Coronary artery (tissue), 2 donors: ENCODE measurements around the gene TSPAN4.

Experiments used
- DNase-seq: peaks from one replicate; pipeline ENCODE4 v3.0.0-alpha.2; 2017; ENCODE audit warnings: low spot score
- H3K27ac ChIP-seq, 2 donors: fragments of 200-600 bp; sonication (generic); one replicate each; pipeline ENCODE4 v1.5.1; 2016 to 2019
- H3K4me3 ChIP-seq: fragments of 200-600 bp; sonication (generic); 2 replicates; pipeline ENCODE4 v1.5.1; 2016; ENCODE audit warnings: mild to moderate bottlenecking, moderate library complexity
- TF ChIP-seq, protein P1 (sequence below): fragments of 200-600 bp; sonication (generic); IDR thresholded peaks from one replicate; pipeline ENCODE4 v1.5.1; 2019; ENCODE audit warnings: antibody characterized with exemption

Gene TSPAN4

DNA sequence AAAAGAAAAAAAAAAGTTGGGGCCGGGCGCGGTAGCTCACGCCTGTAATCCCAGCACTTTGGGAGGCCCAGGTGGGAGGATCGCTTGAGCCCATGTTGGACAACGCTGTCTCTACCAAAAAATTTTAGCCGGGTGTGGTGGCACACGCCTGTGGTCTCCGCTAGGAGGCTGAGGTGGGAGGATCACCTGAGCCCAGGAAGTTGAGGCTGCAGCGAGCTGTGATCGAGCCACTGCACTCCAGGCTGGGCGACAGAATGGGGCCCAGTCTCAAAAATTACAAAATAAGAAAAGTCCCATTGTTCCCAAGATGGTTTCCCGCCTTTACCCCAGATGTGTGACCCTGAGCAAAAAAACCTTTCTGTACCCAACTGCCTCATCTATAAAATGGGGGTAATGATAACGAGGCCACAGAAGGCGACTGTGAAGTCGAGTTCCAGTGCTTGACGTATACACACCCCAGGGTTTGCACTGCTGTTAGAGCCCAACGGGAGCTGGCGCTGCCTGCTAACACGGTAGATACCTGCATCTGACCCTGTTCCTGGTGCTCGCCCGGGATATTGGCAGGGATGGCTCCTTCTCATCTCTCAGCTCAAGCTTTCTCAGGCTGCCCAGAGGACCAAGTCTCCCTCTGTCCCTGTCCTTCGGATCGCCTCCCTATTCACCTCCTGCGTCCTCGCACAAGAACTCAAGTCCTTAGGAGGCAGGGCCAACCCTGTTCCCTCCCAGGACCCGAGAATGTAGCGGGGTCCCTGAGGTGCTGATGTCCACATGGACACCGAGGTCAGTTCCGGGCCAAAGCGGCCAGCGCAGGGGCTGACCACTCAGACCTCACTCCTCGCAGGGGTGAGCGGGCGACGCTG is 34.0 kb upstream of the TSPAN4 start:
- Histone ChIP-seq H3K4me3 (peak overlapping the region; percentile 93), H3K27ac (peak overlapping the region; percentile 94 to 97)
- TF ChIP-seq, protein P1, sequence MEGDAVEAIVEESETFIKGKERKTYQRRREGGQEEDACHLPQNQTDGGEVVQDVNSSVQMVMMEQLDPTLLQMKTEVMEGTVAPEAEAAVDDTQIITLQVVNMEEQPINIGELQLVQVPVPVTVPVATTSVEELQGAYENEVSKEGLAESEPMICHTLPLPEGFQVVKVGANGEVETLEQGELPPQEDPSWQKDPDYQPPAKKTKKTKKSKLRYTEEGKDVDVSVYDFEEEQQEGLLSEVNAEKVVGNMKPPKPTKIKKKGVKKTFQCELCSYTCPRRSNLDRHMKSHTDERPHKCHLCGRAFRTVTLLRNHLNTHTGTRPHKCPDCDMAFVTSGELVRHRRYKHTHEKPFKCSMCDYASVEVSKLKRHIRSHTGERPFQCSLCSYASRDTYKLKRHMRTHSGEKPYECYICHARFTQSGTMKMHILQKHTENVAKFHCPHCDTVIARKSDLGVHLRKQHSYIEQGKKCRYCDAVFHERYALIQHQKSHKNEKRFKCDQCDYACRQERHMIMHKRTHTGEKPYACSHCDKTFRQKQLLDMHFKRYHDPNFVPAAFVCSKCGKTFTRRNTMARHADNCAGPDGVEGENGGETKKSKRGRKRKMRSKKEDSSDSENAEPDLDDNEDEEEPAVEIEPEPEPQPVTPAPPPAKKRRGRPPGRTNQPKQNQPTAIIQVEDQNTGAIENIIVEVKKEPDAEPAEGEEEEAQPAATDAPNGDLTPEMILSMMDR, result no peak
- no peak for DNase-seq

DNA sequence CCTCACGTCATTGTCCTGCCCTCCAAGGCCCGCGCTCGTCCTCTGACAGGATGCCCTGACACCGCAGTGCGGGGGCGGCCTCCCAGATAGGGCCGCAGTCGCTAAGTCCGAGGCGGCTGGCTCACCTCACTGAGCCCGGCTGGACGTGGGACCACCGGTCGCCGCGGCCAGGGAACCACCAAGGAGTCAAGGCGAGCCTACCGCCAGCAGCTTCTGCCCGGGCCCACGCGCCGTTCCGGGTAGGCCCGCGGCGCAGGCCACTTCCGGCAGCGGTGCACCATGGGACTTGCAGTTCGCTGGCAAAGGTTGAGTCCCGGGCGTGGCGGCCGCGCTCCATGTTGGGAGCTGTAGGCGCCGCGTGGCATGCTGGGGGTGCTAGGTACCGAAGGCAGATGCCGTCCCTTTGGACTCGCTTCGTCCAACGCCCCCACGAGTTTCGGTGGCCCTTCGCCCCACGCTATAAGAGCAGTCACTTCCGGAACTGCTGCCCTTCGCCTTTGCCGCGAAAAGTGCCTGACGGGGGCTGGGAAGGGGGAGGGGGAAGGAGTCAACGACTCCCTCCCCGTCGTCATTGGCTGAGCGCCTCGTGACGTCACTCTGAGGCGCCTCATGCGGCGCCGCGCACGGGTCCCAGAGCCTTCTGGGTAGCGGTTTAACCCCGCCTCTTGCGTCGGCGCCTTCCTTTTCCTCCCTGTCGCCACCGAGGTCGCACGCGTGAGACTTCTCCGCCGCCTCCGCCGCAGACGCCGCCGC is 33.2 kb upstream of the TSPAN4 start, which contains the start of gene RPLP2:
RPLP2 (plus strand) TSS at position 681 of the 753 bp plus-strand sequence. CDS start 268 bp downstream, outside the sequence.
- TF ChIP-seq, protein P1, result no peak
- Histone ChIP-seq H3K27ac (peak within 1 kb of the TSS; percentile 94 to 97), H3K4me3 (peak within 1 kb of the TSS; percentile 93)
- DNase-seq, result peak; percentile 99

DNA sequence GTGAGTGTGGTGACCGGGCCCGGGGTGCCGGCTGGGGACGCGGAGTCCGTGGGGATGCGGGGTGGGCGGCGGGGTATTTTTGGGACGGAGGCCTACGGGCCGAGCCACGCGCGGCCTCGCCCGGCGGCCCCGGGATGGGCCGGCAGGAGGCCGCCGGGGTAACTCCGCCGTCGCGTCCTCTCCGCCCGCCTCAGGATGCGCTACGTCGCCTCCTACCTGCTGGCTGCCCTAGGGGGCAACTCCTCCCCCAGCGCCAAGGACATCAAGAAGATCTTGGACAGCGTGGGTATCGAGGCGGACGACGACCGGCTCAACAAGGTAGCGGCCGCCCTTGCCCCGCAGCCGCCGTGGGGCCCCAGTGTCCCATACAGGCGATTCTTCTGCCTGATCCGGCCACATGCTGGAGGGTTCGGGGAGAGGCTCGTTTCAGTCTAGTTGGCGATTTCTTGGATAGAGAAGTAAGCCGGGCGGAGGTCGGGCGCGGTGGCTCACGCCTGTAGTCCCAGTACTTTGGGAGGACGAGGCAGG is 32.5 kb upstream of the TSPAN4 start:
- H3K27ac ChIP-seq, result peak overlapping the region; percentile 94 to 97
- TF ChIP-seq, protein P1, result no peak
- no peak for DNase-seq
- H3K4me3 ChIP-seq, result peak overlapping the region; percentile 93

DNA sequence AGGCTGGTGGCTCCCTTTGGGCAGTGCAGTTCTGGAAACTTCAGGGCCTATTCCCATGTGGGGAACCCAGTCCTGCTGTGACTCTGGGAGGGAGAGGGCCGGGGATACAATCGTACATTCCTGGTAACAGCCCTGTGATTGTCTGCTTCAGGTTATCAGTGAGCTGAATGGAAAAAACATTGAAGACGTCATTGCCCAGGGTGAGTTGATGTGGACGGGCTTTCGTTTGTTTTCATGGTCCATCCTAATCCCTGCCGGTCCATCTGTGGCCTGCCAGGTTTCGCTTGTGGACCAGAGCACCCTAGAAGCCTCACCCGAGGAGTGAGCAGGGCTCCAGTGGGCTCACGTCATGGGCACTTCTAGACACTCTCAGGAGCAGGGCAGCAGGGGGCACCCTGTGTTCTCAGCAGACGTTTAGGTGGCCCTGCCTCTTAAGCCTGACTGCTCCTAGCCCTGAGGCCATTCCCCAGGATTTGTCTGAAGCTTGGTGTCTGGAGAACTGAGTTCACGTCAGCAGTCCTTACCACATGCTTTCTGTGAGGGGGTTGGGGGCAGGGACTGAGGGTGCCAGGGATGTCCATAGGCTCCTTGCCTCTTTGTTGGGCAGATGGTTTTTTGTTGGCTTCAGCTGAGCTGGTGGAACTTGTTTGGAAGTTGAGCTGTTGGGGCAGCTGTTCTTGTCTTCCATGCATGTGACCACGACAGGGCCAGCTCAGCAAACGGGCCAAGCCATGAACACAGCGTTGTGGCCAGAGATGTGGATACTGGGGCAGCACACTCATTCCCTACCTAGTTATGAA is 31.0 kb upstream of the TSPAN4 start:
- TF ChIP-seq, protein P1, result no peak
- DNase-seq, result no peak
- Histone ChIP-seq H3K27ac (peak overlapping the region in 1 of 2 donors; percentile 17), H3K4me3 (peak overlapping the region; percentile 43)

DNA sequence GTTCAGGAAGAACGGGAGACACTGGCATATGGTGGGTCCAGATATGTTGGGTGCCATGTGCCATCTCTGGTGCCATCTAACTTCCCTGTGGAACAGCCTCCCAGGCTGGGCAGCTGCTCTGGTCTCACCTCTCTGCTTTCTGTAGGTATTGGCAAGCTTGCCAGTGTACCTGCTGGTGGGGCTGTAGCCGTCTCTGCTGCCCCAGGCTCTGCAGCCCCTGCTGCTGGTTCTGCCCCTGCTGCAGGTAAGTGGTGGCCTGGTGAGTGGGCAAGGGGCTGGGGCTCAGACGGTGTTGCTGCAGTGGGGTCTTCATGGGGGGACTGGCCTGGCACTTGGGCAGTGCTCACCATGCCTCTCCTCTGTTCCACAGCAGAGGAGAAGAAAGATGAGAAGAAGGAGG is 30.3 kb upstream of the TSPAN4 start:
- no peak overlapping the region for H3K27ac ChIP-seq
- no peak for DNase-seq

DNA sequence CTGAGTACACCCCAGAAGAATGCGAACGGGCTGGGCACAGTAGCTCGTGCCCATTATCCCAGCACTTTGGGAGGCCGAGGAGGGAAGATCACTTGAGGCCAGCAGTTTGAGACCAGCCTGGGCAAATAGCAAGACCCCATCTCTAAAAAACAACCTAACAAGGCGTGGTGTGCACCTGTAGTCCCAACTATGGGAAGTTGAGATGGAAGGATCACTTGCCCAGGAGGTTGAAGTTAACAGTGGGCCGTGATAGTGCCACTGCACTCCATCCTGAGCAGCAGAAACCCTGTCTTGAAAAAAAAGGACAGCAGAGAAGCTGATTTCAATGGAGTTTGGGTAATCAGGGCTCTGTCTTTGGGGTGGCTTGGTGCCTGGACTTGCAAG is 29.6 kb upstream of the TSPAN4 start:
- no peak overlapping the region for H3K4me3 ChIP-seq
- no peak for DNase-seq
- TF ChIP-seq, protein P1, result no peak
- no peak overlapping the region for H3K27ac ChIP-seq

More for the DNA sequence above, 30.3 kb upstream of the TSPAN4 start:
- H3K4me3 ChIP-seq, result no peak overlapping the region
- TF ChIP-seq, protein P1, result no peak
